Epithelial cell of esophagus (primary cell): ENCODE data around the gene KIF26B.

Experiments
- DNase-seq: peaks from one replicate; pipeline ENCODE4 v3.0.0; 2010; ENCODE audit warnings: low read depth
- H3K4me3 ChIP-seq: 2 replicates; pipeline ENCODE4 v1.5.1; 2011; ENCODE audit warnings: mild to moderate bottlenecking, low read length, control low read depth
- CTCF ChIP-seq: IDR thresholded peaks from 2 replicates; pipeline ENCODE4 v1.5.1; 2011; ENCODE audit warnings: low read depth, mild to moderate bottlenecking, low read length, control low read depth, inconsistent platforms; ENCODE audit not compliant: insufficient read depth; ENCODE audit errors: missing control alignments

KIF26B gene

DNA sequence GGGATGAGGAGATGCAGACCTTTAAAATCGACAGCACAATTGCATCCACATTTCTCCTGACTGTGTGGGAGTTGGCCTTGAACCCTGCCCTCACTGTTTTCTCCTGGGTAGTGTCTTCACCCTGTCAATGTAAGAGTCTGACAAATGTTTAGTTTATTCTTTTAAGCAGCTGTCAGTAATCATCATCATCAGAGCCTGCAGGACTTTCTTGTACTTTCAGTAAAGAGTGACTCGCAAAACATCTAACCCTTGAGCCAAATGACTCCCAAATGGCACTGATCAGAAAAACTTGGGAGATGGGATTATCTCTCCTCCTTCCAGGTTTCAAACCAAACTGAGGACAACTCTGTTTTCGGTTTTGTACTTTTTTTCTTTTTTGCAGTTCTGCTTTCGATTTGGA is 460.2 kb downstream of the KIF26B start:
- DNase-seq, result no peak
- no peak overlapping the region for H3K4me3 ChIP-seq
- TF ChIP-seq CTCF, result no peak

DNA sequence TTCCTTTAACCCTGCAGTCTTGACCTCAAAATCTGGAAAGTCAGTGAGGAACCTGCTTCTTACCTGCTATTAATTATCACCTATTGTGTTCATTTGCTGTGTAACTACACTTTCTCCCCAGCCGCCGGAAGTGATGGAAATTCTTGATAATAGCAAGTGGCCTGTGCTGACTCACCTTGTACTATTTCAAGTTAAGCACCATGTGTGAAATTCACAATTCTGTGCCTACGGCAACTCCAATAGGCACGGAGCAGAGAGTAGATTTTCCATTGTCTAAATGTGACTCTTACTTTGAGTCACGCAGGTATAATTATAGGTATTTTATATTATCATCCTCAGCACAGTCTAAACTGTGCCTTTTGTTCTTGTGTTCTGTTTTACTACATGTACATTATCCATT is 466.8 kb downstream of the KIF26B start:
- DNase-seq, result peak; percentile 3
- no peak overlapping the region for H3K4me3 ChIP-seq
- no peak for TF ChIP-seq CTCF

DNA sequence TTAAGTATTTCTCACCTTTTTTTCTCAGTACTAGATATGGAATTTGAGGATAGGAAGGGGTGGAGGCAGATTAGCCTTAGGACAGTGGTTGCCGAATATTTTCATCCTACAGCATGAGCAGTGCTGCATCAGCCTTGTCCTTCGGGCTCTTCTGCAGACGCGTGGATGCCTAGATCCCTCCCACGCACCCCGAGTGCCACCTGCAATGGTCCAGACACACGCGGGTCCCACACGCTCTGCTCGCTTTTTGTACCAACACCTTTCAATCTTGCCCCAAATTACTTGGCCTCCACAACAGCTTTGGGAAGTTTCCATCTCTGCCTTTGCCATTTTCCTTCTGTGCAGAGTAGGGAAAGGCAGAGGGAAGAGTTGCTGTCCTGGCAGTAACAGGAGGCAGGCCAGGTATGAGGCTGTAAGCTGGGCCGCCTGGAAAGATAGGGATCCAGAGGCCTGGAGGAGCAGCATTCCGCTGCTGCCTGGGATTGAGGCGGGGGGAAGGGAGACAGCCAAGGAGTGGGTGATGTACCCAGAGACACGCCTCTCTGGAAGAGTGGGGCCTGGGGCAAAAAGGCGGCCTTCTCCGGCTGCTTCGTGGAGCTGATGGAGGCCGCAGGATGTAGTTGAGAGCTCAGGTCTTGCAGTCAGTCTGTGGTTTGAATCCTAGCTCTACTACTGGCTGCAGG is 467.7 kb downstream of the KIF26B start:
- H3K4me3 ChIP-seq, result no peak overlapping the region
- no peak for TF ChIP-seq CTCF

GRCh38 chr1:245641384-245641783 is 486.6 kb downstream of the KIF26B start:
- TF ChIP-seq CTCF, result no peak
- no peak overlapping the region for H3K4me3 ChIP-seq
- no peak for DNase-seq

More for the DNA sequence above, 467.7 kb downstream of the KIF26B start:
- no peak for DNase-seq

DNA sequence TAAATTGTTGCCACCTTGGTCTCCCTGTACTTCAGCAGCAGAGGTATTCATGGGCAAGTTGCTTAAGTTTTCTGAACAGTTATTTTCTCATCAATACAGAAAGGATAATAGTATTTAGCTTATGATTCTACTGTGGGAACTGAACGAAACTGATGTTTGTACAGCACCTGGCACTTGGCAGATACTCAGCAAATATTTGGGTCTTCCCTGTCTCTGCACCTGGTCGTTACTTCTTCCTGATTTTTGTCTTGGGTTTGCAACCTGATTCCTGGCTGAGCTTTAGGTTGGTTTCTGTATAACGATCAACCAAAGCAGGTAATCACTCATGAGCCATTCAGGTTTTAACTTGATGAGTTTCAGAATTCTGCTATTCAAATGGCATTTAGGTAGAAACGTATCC is 490.6 kb downstream of the KIF26B start:
- H3K4me3 ChIP-seq, result no peak overlapping the region
- no peak for DNase-seq
- TF ChIP-seq CTCF, result no peak

DNA sequence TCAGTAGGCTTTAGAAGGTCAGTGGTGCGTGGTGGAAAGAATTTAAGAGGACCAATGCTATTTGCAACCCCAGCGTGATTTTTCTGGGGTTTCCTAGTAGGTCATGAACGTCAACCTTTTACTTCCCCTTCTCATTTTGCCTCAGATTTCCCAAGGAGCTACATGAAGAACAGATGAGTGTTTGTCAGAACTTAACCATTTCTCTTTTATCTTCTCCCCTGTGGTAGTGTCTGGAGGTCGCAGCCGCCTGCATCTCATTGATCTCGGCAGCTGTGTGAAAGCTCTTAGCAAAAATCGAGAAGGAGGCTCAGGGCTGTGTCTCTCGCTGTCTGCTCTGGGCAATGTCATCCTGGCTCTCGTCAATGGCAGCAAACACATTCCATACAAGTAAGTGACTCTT is 491.1 kb downstream of the KIF26B start:
- no peak for DNase-seq
- H3K4me3 ChIP-seq, result no peak overlapping the region
- no peak for TF ChIP-seq CTCF
